Calu3 (cell line): ENCODE results near the gene SEC16B. TPM values are rescaled to one million over a fixed set of nuclear protein-coding genes. Genes with fewer than 3 reads are reported as not detected.

Experiments used
- BruUV-seq: library from RNA; stranded (reverse); fragments of 400-500 nt; replicated peaks from 2 replicates; lab custom pipeline; 2021; lab: Mats Ljungman, UMichigan
- CTCF ChIA-PET: fragments of 300-600 bp; sonication (Branson Sonifier 250); formaldehyde crosslinking; loops from one replicate; lab custom pipeline; 2022; ENCODE audit warnings: antibody characterized with exemption; lab: Charles Lee
- DNase-seq: peaks from one replicate; pipeline ENCODE4 v3.0.0; 2022
- H3K27ac Mint-ChIP-seq: one replicate; pipeline ENCODE4 v1.8.0; 2022; ENCODE audit warnings: mixed read lengths; ENCODE audit not compliant: unreplicated experiment
- H3K27me3 Mint-ChIP-seq: one replicate; pipeline ENCODE4 v1.8.0; 2022; ENCODE audit warnings: mixed read lengths; ENCODE audit not compliant: unreplicated experiment
- H3K36me3 Mint-ChIP-seq: one replicate; pipeline ENCODE4 v1.8.0; 2022; ENCODE audit warnings: mild to moderate bottlenecking, moderate library complexity, mixed read lengths; ENCODE audit not compliant: insufficient read depth, unreplicated experiment
- H3K4me1 Mint-ChIP-seq: one replicate; pipeline ENCODE4 v1.8.0; 2022; ENCODE audit warnings: mild to moderate bottlenecking, low read depth, mixed read lengths; ENCODE audit not compliant: unreplicated experiment
- H3K4me3 Mint-ChIP-seq: one replicate; pipeline ENCODE4 v1.8.0; 2022; ENCODE audit warnings: mild to moderate bottlenecking, low read depth, moderate library complexity, mixed read lengths; ENCODE audit not compliant: unreplicated experiment
- H3K9me3 Mint-ChIP-seq: one replicate; pipeline ENCODE4 v1.8.0; 2022; ENCODE audit warnings: low read depth, mixed read lengths; ENCODE audit not compliant: unreplicated experiment
- intact Hi-C: fragments of 100-400 bp; cut with micrococcal nuclease; formaldehyde crosslinking; loops from one replicate; pipeline ENCODE4 v1.10.0; 2022; ENCODE audit not compliant: unreplicated experiment
- total RNA-seq: library from RNA; stranded (reverse); gene quantifications from 2 replicates; pipeline ENCODE4 v1.2.3, GENCODE V29; 2022
- TF ChIP-seq, protein P1 (sequence below): fragments of 200-600 bp; IDR thresholded peaks from one replicate; pipeline ENCODE4 v1.8.0; 2022; ENCODE audit warnings: antibody characterized with exemption; ENCODE audit not compliant: unreplicated experiment

SEC16B gene
- total RNA-seq, 1 experiment from 2014 or later = 4.2 TPM

DNA sequence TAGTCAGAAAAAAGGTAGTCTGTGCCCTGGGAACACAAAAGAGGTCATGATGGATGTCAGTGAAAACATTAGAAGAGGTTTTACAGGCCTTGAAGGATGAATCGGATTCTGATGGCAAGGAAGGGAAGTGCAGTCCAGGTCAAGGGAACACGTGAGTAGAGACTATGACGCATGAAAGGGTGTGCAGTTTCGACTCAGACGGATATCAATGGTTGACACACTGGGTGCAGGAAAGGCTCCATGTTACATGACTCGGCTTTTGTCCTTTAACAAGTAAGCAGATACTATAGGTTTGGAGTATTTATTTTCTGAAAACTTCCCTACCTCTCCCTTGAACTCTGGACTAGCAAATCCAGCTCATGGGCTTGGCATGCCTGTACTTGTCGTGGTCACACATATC, 55.3 kb downstream of the SEC16B start:
- no peaks in the 10 kb centered on the region for H3K9me3 Mint-ChIP-seq
- no peak overlapping the region for H3K27ac Mint-ChIP-seq
- peaks cover 26% of the 10 kb centered on the region for H3K27me3 Mint-ChIP-seq
- no peak for DNase-seq
- no peaks in the 10 kb centered on the region for H3K4me1 Mint-ChIP-seq
- intact Hi-C loops = loop anchor here (10.0 kb wide), 1 partner anchor 120 kb away; no protein-coding TSS in a partner anchor
- H3K4me3 Mint-ChIP-seq = no peak overlapping the region
- BruUV-seq = no TSS peak
- H3K36me3 Mint-ChIP-seq = no peaks in the 10 kb centered on the region
- CTCF ChIA-PET = interaction anchor here (2.2 kb wide), 1 partner anchor 12 kb away, joined by 5 read pairs; no protein-coding TSS in a partner anchor
- TF ChIP-seq, protein P1, sequence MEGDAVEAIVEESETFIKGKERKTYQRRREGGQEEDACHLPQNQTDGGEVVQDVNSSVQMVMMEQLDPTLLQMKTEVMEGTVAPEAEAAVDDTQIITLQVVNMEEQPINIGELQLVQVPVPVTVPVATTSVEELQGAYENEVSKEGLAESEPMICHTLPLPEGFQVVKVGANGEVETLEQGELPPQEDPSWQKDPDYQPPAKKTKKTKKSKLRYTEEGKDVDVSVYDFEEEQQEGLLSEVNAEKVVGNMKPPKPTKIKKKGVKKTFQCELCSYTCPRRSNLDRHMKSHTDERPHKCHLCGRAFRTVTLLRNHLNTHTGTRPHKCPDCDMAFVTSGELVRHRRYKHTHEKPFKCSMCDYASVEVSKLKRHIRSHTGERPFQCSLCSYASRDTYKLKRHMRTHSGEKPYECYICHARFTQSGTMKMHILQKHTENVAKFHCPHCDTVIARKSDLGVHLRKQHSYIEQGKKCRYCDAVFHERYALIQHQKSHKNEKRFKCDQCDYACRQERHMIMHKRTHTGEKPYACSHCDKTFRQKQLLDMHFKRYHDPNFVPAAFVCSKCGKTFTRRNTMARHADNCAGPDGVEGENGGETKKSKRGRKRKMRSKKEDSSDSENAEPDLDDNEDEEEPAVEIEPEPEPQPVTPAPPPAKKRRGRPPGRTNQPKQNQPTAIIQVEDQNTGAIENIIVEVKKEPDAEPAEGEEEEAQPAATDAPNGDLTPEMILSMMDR = no peak

DNA sequence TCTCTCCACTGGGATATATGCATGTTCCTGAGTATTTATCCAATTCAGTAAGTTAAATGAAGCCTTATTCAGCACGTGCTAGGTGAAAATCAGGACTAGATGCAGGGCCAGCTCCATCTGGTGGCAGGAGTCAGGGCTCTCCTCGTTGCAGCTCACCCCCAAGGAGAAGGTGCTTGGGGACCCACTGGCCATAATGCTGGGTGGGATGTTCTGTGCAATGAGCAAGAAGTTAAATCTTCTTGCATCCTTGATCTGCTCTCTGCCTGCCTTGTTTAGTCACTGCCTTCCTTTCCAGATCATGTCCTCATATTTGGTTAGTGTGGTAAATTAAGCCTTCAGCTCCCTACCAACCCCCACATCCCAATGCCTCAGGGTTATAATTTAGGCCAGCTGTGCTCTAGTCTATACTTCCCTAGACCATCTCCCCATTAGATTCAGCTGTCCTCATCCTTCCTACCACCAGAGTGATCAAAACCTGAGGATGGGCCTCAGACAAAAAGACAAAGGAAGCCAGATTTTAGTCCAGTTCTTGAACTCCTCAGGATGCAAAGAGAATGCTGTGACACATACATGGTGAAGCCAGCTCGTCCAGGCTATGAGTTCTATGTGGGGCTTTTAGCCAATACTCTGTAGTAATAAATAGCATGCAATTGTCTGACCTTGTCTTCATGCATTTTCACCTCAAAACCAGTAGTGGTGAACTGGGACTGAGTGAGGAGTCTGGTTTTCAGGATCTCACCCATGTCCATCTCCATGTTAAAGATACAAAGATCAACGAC, 55.9 kb downstream of the SEC16B start:
- DNase-seq = peak; percentile 49
- TF ChIP-seq, protein P1 = peak; percentile 44
- H3K4me1 Mint-ChIP-seq = no peaks in the 10 kb centered on the region

DNA sequence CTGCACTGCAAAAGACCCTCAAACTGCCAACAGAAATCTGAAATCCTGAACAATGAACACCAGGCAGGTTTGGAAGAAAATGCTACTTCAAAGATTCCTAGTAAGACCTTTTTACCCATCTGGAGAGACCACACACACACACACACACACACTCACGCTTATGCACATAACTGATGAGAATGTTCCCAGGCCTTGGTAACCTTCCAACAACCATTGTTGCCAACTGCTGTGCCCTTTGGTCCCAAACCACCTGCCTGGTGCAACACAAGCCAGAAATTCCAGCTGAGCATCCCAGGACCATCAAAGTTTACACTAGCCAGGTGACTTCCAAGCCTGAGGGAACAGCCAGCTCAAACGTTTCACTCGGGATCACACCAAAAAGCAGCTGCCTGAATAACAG, 56.9 kb downstream of the SEC16B start:
- Mint-ChIP-seq H3K27ac (no peak overlapping the region), H3K4me1 (no peaks in the 10 kb centered on the region), H3K36me3 (no peaks in the 10 kb centered on the region), H3K27me3 (peaks cover 42% of the 10 kb centered on the region), H3K9me3 (no peaks in the 10 kb centered on the region), H3K4me3 (no peak overlapping the region)
- intact Hi-C loops = loop anchor here (10.0 kb wide), 1 partner anchor 118 kb away; no protein-coding TSS in a partner anchor
- no peak for DNase-seq
- CTCF ChIA-PET = interaction anchor here (0.6 to 0.7 kb wide), 2 partner anchors 67 to 1015 kb away, joined by 3 read pairs; no protein-coding TSS in a partner anchor
- TF ChIP-seq, protein P1 = no peak
- no TSS peak for BruUV-seq

More for the DNA sequence above, 55.9 kb downstream of the SEC16B start:
- H3K9me3 Mint-ChIP-seq = no peaks in the 10 kb centered on the region
- no peak overlapping the region for H3K4me3 Mint-ChIP-seq
- no peaks in the 10 kb centered on the region for H3K36me3 Mint-ChIP-seq
- no TSS peak for BruUV-seq
- H3K27ac Mint-ChIP-seq = no peak overlapping the region
- peaks cover 32% of the 10 kb centered on the region for H3K27me3 Mint-ChIP-seq
- intact Hi-C loops = loop anchor here (10.0 kb wide), 1 partner anchor 119 kb away; no protein-coding TSS in a partner anchor
- CTCF ChIA-PET = interaction anchor here (1.1 to 2.2 kb wide), 2 partner anchors 13 to 15 kb away, joined by 3 to 5 read pairs; no protein-coding TSS in a partner anchor

DNA sequence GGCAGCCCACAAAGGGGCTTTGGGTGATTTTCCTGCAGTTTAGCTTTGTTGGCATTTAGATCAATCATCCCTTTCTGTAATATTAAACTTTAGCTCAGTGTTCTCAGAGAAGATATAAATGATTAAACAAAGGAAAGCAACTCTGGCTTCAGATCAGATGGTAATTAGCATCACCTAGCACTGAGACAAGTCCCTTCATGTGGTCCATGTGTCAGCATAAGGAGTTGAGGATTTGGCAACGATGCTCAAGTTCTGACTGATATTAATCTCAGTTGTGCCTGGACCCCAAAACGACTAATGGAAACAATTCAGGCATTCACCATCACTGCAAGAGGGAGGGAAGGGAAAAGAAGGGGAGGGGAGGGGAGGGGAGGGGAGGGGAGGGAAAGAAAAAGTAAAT, 60.4 kb downstream of the SEC16B start:
- Mint-ChIP-seq H3K36me3 (no peaks in the 10 kb centered on the region), H3K27me3 (peaks cover 56% of the 10 kb centered on the region), H3K4me1 (no peaks in the 10 kb centered on the region), H3K9me3 (no peaks in the 10 kb centered on the region), H3K27ac (no peak overlapping the region), H3K4me3 (no peak overlapping the region)
- CTCF ChIA-PET = interaction anchor here (0.6 kb wide), 1 partner anchor 1973 kb away, joined by 3 read pairs; no protein-coding TSS in a partner anchor
- no peak for DNase-seq
- TF ChIP-seq, protein P1 = no peak
- intact Hi-C loops = loop anchor here (2.0 kb wide), 1 partner anchor 1013 kb away; no protein-coding TSS in a partner anchor
- BruUV-seq = no TSS peak
